ENCODE results near the gene GSDME.
A peak's percentile ranks its signal among the peaks of the same experiment; 100 is the strongest.

The GSDME gene

GRCh38 chr7:24769014-24769830, 12.0 kb upstream of the GSDME start:
- DNase-seq = no peak

- DNase-seq = no peak
These were observed 10.8 kb upstream of the GSDME start for GRCh38 chr7:24767878-24768569.

- DNase-seq = no peak
These were observed 7.9 kb upstream of the GSDME start for GRCh38 chr7:24764972-24765744.

- DNase-seq = no peak
These were observed 6.7 kb upstream of the GSDME start for GRCh38 chr7:24764011-24764410.

GRCh38 chr7:24763303-24763901, 6.1 kb upstream of the GSDME start:
- no peak for DNase-seq

GRCh38 chr7:24762771-24763170, 5.5 kb upstream of the GSDME start:
- DNase-seq = no peak

GRCh38 chr7:24760968-24761367, 3.7 kb upstream of the GSDME start:
- no peak for DNase-seq

- DNase-seq = peak; percentile 20
These were observed 515 bp downstream of the GSDME start for GRCh38 chr7:24756545-24757352.

GRCh38 chr7:24755541-24756407, 1.5 kb downstream of the GSDME start:
- DNase-seq = no peak

GRCh38 chr7:24754906-24755506, 2.3 kb downstream of the GSDME start:
- no peak for DNase-seq

GRCh38 chr7:24752073-24752800, 5.0 kb downstream of the GSDME start:
- no peak for DNase-seq

GRCh38 chr7:24751484-24751883, 5.8 kb downstream of the GSDME start:
- DNase-seq = no peak

GRCh38 chr7:24750441-24751055, 6.7 kb downstream of the GSDME start:
- DNase-seq = no peak

- DNase-seq = no peak
These were observed 8.7 kb downstream of the GSDME start for GRCh38 chr7:24748521-24748920.

- no peak for DNase-seq
These were observed 11.9 kb downstream of the GSDME start for GRCh38 chr7:24745355-24745754.

GRCh38 chr7:24743471-24743870, 13.8 kb downstream of the GSDME start:
- DNase-seq = no peak

- DNase-seq = no peak
These were observed 14.6 kb downstream of the GSDME start for GRCh38 chr7:24742506-24743162.

GRCh38 chr7:24741679-24742505, 15.4 kb downstream of the GSDME start:
- DNase-seq = no peak

Measured in activated CD8-positive, alpha-beta memory T cell treated with anti-CD3 and anti-CD28 coated beads, Interleukin-2, amount 50 U/mL, for 4 hours (primary cell).